Endothelial cell of umbilical vein (primary cell): ENCODE results near the gene DRAP1. TPM values are rescaled to one million over a fixed set of nuclear protein-coding genes. Genes with fewer than 3 reads are reported as not detected.

ENCODE experiments used
- BruUV-seq: library from RNA; stranded (reverse); fragments of 400-500 nt; replicated peaks from 2 replicates; lab custom pipeline; 2021; lab: Mats Ljungman, UMichigan
- CTCF ChIA-PET: fragments of 300-600, 350-600 bp; sonication (Branson Sonifier 250); formaldehyde crosslinking; loops from one replicate; lab custom pipeline; 2021; ENCODE audit warnings: antibody characterized with exemption, inconsistent platforms; lab: Charles Lee
- POLR2A ChIA-PET: fragments of 300-600, 350-600 bp; sonication (Branson Sonifier 250); formaldehyde crosslinking; loops from one replicate; lab custom pipeline; 2021; ENCODE audit warnings: antibody characterized with exemption, inconsistent platforms; lab: Charles Lee
- DNase-seq: peaks from one replicate; pipeline ENCODE4 v3.0.0-alpha.2; 2011; ENCODE audit warnings: low read depth, low spot score
- FAIRE-seq: peaks from 2 replicates; lab custom pipeline; 2011; peaks lifted over from hg19 to GRCh38; lab: Jason Lieb, UNC
- H2AFZ ChIP-seq: 2 replicates; pipeline ENCODE4 v1.6.0; 2012; ENCODE audit warnings: low read depth, low read length, control low read depth, inconsistent platforms
- H3K27ac ChIP-seq: 2 replicates; pipeline ENCODE4 v1.5.1; 2011; ENCODE audit warnings: low read depth, mild to moderate bottlenecking, control low read depth, low read length, moderate library complexity; ENCODE audit not compliant: insufficient read depth
- H3K27me3 ChIP-seq, 2 experiments: 2 replicates each; pipeline versions ENCODE4 v1.6.0 to v1.6.1; 2011; ENCODE audit warnings: low read length in 2 of 2, mixed read lengths in 1 of 2; ENCODE audit not compliant: control insufficient read depth in 2 of 2, insufficient read depth in 2 of 2
- H3K36me3 ChIP-seq, 2 experiments: 2 replicates in 1 of 2; 3 replicates in 1 of 2; pipeline ENCODE4 v1.5.1; 2011; ENCODE audit warnings: low read length in 2 of 2, mild to moderate bottlenecking in 1 of 2, moderate library complexity in 1 of 2; ENCODE audit not compliant: control insufficient read depth in 2 of 2, insufficient read depth in 2 of 2; ENCODE audit errors: extremely low read depth in 1 of 2
- H3K4me1 ChIP-seq: 3 replicates; pipeline ENCODE4 v1.5.1; 2011; ENCODE audit warnings: mild to moderate bottlenecking, low read length; ENCODE audit not compliant: control insufficient read depth, insufficient read depth; ENCODE audit errors: extremely low read depth
- H3K4me2 ChIP-seq: 2 replicates; pipeline ENCODE4 v1.6.1; 2011; ENCODE audit warnings: low read length, control low read depth, mixed read lengths; ENCODE audit not compliant: insufficient read depth
- H3K4me3 ChIP-seq, 3 experiments: fragments of 200-600 bp in 1 of 3; sonication (generic), shearing (Covaris generic) in 1 of 3; replicated peaks in 1 of 3; 2 replicates each; pipeline ENCODE4 v1.5.1; 2011 to 2016; ENCODE audit warnings: control low read depth in 3 of 3, low read length in 3 of 3, mild to moderate bottlenecking in 2 of 3, inconsistent platforms in 1 of 3, low read depth in 1 of 3, moderate library complexity in 1 of 3; ENCODE audit not compliant: insufficient read depth in 1 of 3
- H3K79me2 ChIP-seq: 2 replicates; pipeline ENCODE4 v1.6.0; 2012; ENCODE audit warnings: low read length, inconsistent platforms; ENCODE audit not compliant: control insufficient read depth, insufficient read depth
- H3K9ac ChIP-seq: replicated peaks from 2 replicates; pipeline ENCODE3; 2011; ENCODE audit warnings: low read length, control low read depth; ENCODE audit not compliant: insufficient read depth; ENCODE audit errors: extremely low read depth
- H3K9me1 ChIP-seq: replicated peaks from 3 replicates; pipeline ENCODE4 v1.6.0; 2011; ENCODE audit warnings: mild to moderate bottlenecking, low read length; ENCODE audit not compliant: control insufficient read depth, insufficient read depth; ENCODE audit errors: extremely low read depth
- H3K9me3 ChIP-seq: replicated peaks from 2 replicates; pipeline ENCODE4 v1.5.1; 2012; ENCODE audit warnings: low read length, inconsistent platforms; ENCODE audit not compliant: control insufficient read depth, insufficient read depth
- H4K20me1 ChIP-seq: replicated peaks from 2 replicates; pipeline ENCODE3; 2011; ENCODE audit warnings: mild to moderate bottlenecking, low read length; ENCODE audit not compliant: control insufficient read depth, insufficient read depth; ENCODE audit errors: extremely low read depth
- CTCF ChIP-seq, 2 donors: IDR thresholded peaks; 1 replicate in 1 of 2; 2 replicates in 1 of 2; pipeline ENCODE4 v1.5.1; 2011; ENCODE audit warnings: low read length in 2 of 2, mild to moderate bottlenecking in 2 of 2, moderate library complexity in 2 of 2, control low read depth in 1 of 2, inconsistent platforms in 1 of 2, low read depth in 1 of 2; ENCODE audit not compliant: insufficient read depth in 1 of 2; ENCODE audit errors: extremely low read depth in 1 of 2
- EZH2 ChIP-seq: IDR thresholded peaks from 2 replicates; pipeline ENCODE4 v1.6.1; 2012; ENCODE audit warnings: borderline replicate concordance, low read depth, mild to moderate bottlenecking, moderate library complexity, low read length, inconsistent platforms; ENCODE audit not compliant: severe bottlenecking
- FOS ChIP-seq: IDR thresholded peaks from 2 replicates; pipeline ENCODE4 v1.6.1; 2011; ENCODE audit warnings: mild to moderate bottlenecking, low read length, moderate library complexity, borderline replicate concordance; ENCODE audit not compliant: insufficient read depth
- GATA2 ChIP-seq: IDR thresholded peaks from 2 replicates; pipeline ENCODE4 v1.7.0; 2011; ENCODE audit warnings: low read depth, mild to moderate bottlenecking, moderate library complexity, mixed read lengths, low read length; ENCODE audit not compliant: insufficient read length, insufficient read depth
- JUN ChIP-seq: IDR thresholded peaks from 2 replicates; pipeline ENCODE4 v1.6.1; 2011; ENCODE audit warnings: borderline replicate concordance, low read depth; ENCODE audit not compliant: insufficient read length, insufficient read depth
- MAX ChIP-seq: IDR thresholded peaks from 2 replicates; pipeline ENCODE4 v1.6.1; 2011; ENCODE audit not compliant: insufficient read depth, insufficient read length
- POLR2A ChIP-seq: IDR thresholded peaks from 2 replicates; pipeline ENCODE4 v1.6.1; 2012; ENCODE audit warnings: low read depth, mild to moderate bottlenecking, control low read depth, low read length
- POLR2AphosphoS5 ChIP-seq: IDR thresholded peaks from 2 replicates; pipeline ENCODE4 v1.6.1; 2012; ENCODE audit warnings: low read depth, mild to moderate bottlenecking, control low read depth, low read length, moderate library complexity; ENCODE audit not compliant: insufficient read depth
- dilution Hi-C: fragments of 300-500 bp; cut with MboI; formaldehyde crosslinking; loops from one replicate; pipeline ENCODE4 v1.15.0; 2019; ENCODE audit warnings: low sequenced_read_pairs; ENCODE audit not compliant: extremely low pct_ligation_motif_present
- intact Hi-C: fragments of 100-400 bp; cut with micrococcal nuclease; formaldehyde crosslinking; loops from one replicate; pipeline ENCODE4 v1.10.0; 2022
- polyA plus RNA-seq, 4 experiments: library from polyadenylated mRNA; depleted of rRNA in 3 of 4; stranded (reverse) in 3 of 4; unstranded in 1 of 4; fragments of >200 nt; gene quantifications; 2 replicates each; pipeline versions ENCODE4 v1.2.1 to v1.2.3, GENCODE V29; 2011 to 2012; ENCODE audit warnings: missing spikeins in 1 of 4
- total RNA-seq: library from RNA; stranded (reverse); gene quantifications from 2 replicates; pipeline ENCODE4 v1.2.3, GENCODE V29; 2021

The DRAP1 gene
- total and polyA plus RNA-seq, 2 donors (not counting 3 experiments of a cell fraction or from before 2014, with no cell fraction given): 74.9 to 114 TPM

GRCh38 chr11:65895482-65895981, 23.7 kb upstream of the DRAP1 start:
- no TSS peak for BruUV-seq
- H3K4me3 ChIP-seq: no peak overlapping the region
- H3K4me1 ChIP-seq: peaks cover 60% of the 10 kb centered on the region
- H3K4me2 ChIP-seq: peak overlapping the region; percentile 33
- H3K9ac ChIP-seq: no peak overlapping the region
- dilution Hi-C loops: no loop called here
- intact Hi-C loops: no loop called here
- ChIA-PET POLR2A (interaction anchor here (0.7 to 1.3 kb wide), 2 partner anchors 20 to 77 kb away, joined by 4 read pairs; no protein-coding TSS in a partner anchor), CTCF (interaction anchor here (3.1 kb wide), 1 partner anchor 11 kb away, joined by 21 read pairs; no protein-coding TSS in a partner anchor)
- peaks cover 5 to 8% of the 10 kb centered on the region in 2 experiments for H3K36me3 ChIP-seq
- peak overlapping the region; percentile 27 for H3K27ac ChIP-seq
- no peaks in the 10 kb centered on the region for H3K9me1 ChIP-seq
- no peak overlapping the region for H2AFZ ChIP-seq
- no peaks in the 10 kb centered on the region for H3K9me3 ChIP-seq
- H3K79me2 ChIP-seq: peaks cover 89% of the 10 kb centered on the region
- H3K27me3 ChIP-seq: no peaks in the 10 kb centered on the region
- TF ChIP-seq JUN: no peak
- peak; percentile 29 for TF ChIP-seq POLR2AphosphoS5
- DNase-seq (no peak), FAIRE-seq (no peak)
- H4K20me1 ChIP-seq: no peaks in the 10 kb centered on the region

- H2AFZ ChIP-seq: no peak overlapping the region
- no peak for DNase-seq
- peaks cover 81% of the 10 kb centered on the region for H3K79me2 ChIP-seq
- no peaks in the 10 kb centered on the region for H3K9me3 ChIP-seq
- H3K27ac ChIP-seq: peak overlapping the region; percentile 27
- ChIA-PET CTCF (interaction anchor here (0.8 to 6.2 kb wide), 2 partner anchors 6 to 20 kb away, joined by 3 to 69 read pairs; partner anchors contain the start of genes CCDC85B and FIBP), POLR2A (interaction anchor here (0.7 to 1.3 kb wide), 2 partner anchors 19 to 76 kb away, joined by 4 read pairs; no protein-coding TSS in a partner anchor)
- H3K4me3 ChIP-seq: no peak overlapping the region
- BruUV-seq: no TSS peak
- no peak for FAIRE-seq
- H3K4me2 ChIP-seq: peak overlapping the region; percentile 37
- intact Hi-C loops: no loop called here
- dilution Hi-C loops: no loop called here
- TF ChIP-seq MAX (no peak), POLR2A (peak; percentile 3), EZH2 (no peak), CTCF (IDR thresholded peaks at IDR 0.05; ENCODE audit: extremely low read depth in 1 of 2, insufficient read depth in 1 of 2, low read depth in 1 of 2, low read length in 2 of 2) (no peak), GATA2 (no peak), POLR2AphosphoS5 (no peak), FOS (no peak)
- no peaks in the 10 kb centered on the region for H3K27me3 ChIP-seq
- no peaks in the 10 kb centered on the region for H3K9me1 ChIP-seq
- peaks cover 60% of the 10 kb centered on the region for H3K4me1 ChIP-seq
- H3K9ac ChIP-seq: no peak overlapping the region
- peaks cover 5 to 8% of the 10 kb centered on the region in 2 experiments for H3K36me3 ChIP-seq
- no peaks in the 10 kb centered on the region for H4K20me1 ChIP-seq
Observed at GRCh38 chr11:65896034-65896999, 22.9 kb upstream of the DRAP1 start.
